HG03135 (cell line): ENCODE measurements around the gene SBNO2.
A peak's percentile ranks its signal among the peaks of the same experiment; 100 is the strongest.
"Not testable (repeated sequence)": the region's sequence is repeated elsewhere in the genome, so short reads cannot be mapped to it uniquely, and the experiment has no call there.

Experiments
- ATAC-seq: cut with Tn5 transposase; IDR thresholded peaks from one replicate; pipeline ENCODE4 v1.9.1; 2021; ENCODE audit warnings: mild to moderate bottlenecking, moderate library complexity; ENCODE audit not compliant: unreplicated experiment

SBNO2 gene

DNA sequence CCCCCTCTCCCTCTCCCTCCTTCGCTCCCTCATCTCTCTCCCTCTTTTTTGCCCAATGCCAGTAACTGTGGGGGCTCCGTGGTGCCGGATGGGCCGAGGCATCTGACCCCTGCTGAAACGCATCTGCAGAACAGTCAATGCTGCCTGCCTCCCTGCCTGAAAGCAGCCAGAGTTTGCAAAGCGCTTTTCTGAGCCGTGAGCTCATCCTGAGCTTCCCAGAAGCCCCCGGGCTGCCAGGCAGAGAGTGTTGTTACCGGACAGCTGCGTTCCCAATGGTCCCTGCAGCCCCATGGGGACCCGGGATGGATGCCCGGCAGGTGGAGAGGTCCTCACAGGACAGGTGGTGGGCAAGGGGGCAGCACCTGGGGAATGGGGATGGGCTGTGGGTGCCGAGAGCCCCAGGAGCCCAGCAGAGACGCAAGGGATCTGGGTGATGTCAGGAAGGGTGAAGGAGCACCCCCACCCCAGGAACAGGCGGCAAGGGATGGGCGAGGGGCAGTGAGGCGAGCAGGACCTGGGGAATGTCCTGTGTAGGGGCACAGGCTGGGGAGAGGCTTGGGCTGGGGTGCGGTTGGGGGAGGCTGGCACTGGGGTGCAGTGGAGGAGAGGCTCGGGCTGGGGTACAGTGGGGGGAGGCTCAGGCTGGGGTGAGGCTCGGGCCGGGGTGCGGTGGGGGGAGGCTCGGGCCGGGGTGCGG lies 37.3 kb downstream of the SBNO2 start:
- ATAC-seq = no peak

DNA sequence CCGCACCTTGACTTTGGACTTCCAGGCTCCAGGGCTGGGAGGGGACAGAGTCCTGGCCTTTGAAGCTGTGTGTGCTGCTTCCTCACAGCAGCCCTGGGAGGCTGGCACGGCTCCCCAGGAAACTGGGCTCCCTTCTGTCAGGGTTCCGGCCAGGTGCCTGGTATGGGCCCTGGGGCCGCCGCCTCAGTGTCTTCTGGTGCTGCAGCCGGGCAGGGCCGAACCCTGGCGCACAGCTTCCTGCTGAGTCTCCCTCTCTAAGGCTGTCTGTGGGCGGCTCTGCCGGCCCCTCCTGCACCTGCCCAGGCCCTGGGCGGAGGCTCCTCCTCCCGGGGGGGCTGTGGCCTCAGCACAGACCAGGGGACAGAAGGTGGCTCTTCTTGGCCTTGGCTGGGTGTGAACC lies 37.9 kb downstream of the SBNO2 start:
- ATAC-seq = no peak

DNA sequence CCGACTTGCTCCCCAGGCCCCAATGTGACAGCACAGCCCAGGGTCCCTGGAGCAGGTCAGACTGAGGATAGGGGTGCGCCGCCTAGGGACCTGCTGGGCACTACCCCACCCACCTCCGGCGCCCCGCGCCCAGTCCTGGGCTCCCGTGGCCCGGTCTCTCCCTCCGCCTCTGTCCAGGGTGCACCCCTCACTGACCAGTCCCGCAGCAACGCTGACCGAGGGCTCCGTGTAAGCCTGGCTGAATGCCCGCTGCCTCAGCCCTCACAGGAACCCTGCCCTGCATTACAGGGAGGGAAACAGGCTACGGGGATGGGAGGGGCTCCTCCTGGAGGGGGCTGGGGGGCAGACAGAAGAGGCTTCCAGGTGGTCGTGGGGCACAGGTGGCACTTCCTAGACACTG lies 38.6 kb downstream of the SBNO2 start:
- ATAC-seq = no peak

DNA sequence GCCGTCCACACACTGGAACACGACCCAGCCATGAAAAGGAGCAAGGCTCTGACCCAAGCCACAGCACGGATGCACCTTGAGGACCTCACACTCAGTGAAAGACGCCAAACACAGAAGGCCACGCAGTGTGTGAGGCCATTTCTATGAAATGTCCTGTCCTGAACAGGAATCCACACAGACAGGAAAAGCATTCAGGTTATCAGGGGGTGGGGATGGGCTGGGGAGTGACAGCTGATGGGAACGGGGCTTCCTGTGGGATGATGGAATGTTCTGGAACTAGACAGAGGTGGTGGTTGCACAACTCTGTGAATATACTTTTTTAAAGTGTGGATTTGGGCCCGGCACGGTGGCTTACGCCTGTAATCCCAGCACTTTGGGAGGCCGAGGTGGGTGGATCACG lies 39.6 kb downstream of the SBNO2 start:
- no peak for ATAC-seq

DNA sequence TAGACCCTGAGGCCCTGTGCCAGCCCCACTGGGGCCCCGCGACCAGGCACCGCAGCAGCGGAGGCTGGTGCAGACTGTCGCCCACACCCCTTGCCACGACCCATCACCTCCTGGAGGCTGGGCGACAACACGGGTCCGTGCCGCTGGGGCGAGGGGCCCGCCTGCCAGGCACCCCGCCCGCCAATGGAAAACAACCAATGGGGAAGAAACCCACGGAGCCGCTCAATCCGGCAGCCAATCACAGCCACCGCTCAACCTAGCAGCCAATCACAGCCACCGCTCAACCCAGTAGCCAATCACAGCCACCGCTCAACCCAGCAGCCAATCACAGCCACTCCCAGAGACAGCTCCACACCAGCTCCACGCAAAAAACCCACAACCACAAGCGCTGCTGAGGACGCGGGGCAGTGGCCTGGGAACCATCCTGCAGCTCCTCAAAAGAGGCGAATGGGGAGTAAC lies 40.6 kb downstream of the SBNO2 start:
- no peak for ATAC-seq

DNA sequence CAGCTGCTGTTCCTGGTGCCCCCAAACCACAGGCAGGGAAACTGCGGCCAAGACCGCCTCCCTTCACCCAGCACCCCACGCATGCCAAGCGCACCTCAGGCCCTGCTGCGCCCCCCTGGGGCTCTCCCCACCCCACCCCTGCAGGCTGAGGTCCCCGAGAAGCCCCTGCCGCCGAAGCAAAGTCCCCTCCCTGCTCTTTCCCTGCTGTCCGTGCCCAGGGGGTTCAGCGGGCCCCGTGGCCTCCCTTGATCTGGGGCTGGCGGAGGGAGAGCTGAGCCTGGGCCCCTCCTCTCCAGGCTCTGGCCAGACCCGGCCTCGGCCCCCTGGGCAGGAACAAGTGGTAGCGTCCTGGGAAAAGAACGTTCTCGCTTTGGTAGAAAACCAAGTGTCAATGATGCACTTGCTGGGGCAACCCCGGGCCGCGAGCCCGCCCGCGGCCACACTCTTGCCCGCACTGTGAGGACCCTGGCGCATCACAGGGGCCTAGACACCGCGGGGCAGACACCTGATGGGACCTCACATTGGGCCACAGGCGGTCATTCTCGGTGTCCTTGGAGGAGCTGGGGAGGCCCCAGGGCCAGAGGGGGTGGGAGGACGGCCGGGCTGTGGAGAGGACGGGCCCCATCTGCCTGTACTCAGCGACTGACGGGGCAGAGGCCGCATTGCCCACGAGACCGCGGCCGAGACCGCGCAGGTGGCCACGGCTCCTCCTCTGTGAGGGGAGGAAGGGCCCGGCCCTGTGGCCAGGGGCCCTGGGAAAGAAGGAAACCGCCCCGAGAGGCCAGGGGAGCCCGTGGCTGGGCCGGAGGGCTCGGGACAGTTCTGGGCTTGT lies 41.3 kb downstream of the SBNO2 start:
- ATAC-seq = no peak

DNA sequence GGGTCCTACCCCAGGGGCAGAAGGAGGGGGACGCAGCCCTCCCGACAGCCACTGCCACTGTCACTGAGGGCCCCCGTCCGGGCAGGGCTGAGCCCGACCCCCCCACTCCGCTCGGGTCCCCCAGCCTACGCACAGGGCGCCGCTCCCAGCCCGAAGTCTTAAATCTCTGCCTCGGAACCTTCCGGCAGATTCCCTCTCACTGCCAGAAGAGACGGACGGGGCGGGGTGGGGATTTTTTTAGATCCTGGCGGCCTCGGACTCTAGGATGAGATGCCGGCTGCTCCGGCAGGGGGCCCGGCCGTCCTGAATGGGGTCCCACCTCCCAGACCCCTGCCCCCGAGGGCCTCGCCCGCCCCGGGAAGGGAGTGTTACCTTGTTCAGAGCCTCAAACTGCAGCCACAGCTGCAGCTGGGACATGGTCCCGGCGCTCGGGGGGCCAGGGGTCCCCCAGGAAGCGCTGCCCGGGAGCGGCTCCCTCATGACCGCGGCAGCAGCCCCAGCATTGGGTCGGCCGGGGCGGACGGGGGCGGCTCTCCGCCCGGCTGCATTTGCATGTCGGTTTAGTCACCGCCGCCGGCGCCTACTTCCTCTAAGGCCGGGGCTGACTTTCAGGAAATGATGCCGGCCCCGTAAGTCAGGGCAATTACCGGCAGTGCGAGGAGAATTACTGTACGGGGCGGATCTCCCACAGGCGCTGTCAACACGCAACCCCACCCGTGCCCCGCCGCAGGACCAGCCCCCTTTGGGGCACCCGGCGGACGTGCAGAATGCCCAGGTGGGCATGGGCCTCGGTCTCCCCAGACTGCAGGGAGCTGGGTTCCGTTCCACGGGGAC lies 42.1 kb downstream of the SBNO2 start:
- peak; percentile 57 for ATAC-seq

DNA sequence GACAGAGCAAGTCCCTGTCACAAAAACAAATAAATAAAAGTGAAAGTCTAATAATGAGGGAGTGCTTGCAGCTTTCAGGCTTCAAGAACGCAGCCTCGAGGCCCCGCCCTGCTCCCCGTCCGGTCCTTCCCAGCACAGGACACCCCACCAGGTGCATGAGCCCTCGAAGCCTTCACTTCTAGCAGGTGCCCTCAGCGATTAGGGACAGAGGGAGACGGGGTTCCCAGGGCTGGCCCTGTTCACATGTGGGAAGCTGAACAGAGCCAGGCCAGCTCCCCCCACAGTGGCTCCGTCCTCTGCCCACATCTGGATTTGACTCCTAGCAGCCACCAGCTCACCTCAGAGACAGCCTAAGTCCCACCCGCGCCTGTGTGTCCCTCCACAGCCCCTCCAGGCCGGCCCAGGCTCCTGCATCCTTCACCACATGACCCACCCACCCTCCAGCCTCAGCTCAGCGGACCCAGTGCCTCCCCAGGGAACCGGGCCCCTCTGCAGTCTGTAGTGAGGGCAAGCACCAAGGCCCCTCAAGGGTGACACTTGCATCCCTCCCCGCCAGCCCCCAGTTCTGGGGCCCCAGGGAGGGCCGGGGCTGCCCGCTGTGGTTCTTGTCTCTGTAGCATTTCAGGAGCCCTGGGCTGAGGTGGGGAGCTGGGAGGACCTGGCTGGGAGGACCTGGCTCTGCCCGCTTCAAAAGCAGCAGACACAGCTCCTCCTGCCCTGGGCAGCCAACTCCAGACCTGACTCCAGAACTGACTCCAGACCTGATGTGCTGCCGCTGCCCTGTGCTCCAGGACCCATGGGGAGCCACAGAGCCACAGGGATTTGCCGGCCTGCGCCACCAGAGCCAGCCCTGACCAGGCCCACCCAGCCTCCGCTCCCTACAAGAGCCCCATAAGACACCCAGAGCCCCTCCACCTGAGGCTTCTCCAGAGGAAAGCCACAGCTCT lies 43.0 kb downstream of the SBNO2 start:
- no peak for ATAC-seq

DNA sequence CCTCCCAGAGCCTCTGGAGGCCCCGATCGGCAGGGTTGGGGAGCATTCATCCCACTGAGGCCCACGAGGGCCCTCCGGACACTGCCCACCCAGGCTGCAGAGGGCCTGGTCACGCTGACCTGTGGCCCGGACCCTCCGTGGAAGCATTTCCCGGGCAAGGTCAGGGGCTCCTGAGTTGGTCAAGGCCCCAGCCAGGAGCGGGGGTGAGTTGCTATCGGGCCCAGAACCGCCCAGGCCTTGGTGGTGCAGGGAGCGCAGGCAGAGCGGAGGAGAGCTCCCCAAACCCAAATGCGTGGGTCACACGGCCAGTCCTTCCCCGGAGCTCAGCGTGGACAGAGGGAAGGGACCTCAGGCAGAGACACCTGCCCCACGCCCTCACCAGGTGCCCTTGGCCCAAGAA lies 44.5 kb downstream of the SBNO2 start:
- no peak for ATAC-seq

DNA sequence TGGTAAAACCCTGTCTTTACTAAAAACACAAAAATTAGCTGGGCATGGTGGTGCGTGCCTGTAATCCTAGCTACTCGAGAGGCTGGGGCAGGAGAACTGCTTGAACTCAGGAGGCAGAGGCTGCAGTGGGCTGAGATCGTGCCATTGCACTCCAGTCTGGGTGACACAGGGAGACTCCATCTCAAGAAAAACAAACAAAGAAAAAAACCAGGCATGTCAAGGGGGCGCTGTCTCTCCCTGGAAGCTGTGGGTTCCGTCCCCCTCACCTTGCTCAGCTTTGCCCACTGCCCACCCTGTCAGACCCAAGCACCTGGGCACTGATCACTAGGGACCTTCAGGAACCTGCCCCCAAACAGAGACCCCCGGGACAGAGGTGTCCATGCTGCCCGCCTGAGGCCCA lies 45.0 kb downstream of the SBNO2 start:
- ATAC-seq = not testable (repeated sequence)

DNA sequence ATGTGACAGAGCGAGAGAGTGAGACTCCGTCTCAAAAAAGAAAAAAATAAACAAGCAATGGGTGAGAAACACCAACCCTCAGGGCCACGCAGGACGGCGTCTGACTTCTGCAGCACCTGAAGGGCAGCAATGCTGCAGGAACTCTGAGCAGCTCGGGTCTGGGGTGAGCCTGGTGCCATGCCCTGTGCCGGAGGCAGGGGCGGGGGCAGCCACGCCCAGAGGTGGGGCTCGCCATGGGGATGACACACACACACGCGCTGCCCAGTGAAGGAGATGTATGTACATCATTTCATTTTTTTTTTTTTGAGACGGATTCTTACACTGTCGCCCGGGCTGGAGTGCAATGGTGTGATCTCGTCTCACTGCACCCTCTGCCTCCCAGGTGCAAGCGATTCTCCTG lies 46.0 kb downstream of the SBNO2 start:
- ATAC-seq = no peak

DNA sequence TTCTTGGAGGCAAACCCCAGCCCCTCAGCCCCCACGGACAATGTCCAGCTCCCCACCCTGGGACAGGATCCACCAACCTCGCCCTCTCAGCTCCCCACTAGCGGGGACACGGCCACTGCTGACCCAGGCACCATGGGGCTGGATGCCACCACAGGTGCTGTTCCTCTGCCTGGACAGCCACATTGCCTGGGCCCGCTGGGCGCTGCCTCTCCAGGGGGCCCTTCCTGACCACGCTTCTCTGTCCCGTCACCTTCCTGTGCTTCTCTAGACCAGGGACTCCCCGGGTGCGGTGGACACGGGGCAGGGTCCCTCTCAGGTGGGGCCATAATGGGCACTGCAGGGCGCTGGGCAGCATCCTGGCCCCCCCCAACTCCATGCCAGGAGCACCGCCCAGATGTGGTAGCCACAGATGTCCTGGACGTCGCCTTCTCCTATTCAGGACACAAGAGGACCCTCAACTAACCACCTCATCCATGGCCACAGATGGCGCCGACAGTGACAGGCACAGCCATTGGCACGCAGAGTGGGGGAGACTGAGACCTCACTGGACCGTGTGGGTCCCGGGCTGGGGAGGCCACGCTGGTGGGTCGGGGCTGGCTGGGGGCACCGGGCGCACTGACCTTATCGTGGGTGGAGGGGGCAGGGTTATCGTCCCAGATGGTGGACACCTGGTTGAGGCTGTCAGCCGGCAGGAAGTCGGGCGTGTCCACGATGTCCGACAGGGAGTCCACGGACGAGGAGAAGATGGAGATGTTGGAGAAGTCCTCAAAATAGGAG lies 46.9 kb downstream of the SBNO2 start:
- ATAC-seq = no peak

DNA sequence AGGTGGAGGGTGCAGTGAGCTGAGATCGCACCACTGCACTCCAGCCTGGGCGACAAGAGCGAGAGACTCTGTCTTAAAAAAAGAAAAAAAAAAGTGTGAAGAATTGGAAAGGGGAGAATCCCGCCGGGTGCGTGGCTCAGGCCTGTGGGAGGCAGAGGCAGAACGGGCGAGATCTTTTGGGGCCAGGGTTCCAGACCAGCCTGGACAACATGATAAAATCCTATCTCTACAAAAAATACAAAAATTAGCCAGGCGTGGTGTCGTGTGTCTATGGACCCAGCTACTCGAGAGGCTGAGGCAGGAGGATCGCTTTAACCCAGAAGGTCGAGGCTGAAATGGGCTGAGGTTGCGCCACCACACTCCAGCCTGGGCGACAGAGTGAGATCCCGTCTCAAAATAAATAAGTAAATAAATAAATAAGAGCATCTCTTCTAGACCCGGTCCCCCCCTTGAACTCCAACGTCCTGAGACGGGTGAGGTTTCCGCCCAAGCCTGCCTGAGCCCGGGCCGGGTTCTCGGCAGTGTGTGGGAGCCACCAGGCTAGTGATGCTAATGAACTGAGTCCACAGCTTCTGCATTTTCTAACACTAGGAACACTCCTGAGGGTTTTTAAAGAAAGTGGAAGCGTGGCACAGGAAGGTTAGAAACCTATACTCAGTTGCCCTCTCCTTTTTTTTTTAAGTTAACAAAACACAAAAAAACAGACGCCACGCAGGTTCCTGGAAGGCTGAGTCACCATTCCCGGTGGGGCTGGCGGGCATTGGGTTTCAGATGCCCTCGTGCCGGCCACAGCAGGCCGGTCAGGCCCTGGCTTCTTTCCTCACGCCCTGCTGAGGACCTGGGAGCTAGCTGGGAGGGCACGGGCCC lies 48.2 kb downstream of the SBNO2 start:
- ATAC-seq = no peak

DNA sequence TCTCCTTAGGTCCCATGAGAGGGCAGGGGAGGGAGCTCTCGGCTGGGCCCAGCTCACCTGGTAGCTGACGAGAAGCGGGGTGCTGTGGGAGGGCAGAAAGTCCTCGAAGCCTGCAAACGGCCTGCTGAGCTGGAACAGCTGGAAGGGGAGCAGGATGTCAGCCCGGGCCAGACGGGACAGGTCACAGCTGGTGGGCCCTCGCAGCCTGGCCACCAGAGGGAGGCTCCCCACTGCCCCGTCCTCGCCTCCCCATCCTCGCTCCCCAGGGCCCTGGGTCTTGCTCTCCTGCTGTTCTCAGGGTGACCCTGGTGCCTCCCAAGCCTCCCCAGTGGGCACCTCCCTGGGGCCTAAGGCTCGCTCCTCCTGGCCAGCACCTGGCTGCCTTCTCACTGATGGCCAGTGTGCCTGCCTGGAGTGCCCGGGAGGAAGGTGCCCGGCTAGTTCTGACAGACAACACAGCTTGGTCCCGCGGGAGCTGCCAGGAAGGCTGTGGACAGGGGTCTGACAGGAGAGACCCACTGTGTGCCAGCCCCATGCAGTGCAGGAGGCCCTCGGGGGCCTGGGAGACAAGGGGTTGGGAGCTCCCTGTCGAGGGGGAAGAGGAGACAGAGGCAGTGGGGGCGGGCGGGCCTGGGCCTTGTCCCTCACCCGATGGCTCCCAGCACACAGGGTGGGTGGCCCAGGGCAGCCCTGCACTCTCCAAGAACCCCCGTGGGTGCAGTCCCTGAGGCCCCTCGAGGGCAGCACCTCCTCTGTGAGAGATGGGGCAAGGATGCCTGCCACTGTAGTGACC lies 50.0 kb downstream of the SBNO2 start:
- ATAC-seq = no peak

DNA sequence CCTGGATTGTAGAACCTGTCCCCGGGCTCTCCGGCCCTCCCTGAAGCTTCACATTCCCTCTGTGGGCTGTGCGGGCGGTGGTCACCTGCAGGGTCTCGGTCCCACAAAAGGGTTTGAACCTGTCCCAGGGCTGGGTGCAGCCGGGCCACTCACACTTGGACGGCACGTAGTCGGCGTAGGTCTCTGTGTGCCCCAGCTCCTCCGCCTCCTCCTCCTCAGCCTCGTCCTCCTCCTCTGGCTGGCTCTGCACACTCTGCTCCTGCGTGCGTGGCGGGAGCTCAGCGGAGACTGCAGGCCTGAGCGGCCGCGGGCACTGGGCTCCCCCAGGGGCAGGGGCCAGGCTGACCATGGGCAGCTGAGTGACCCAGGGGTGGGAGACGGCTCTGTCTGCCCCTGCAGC lies 50.7 kb downstream of the SBNO2 start:
- no peak for ATAC-seq

DNA sequence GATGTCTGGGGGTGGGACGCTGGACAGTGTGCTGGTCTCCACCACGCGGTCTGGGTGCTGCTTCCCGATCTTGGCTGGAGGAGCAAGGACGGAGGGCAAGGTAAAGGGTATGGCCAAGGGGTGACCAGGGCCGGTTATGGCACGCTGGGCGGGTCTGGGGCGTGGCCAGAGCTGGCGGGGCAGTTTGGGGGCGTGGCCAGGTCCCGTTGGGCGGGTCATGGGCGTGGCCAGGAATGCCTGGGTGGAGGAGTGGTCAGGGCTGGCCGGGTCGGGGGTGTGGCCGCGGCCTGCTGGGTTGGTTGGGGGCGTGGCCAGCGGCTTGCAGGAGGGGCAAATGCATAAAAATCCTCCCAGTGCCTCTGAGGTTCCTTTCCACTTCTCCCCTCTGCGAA lies 51.1 kb downstream of the SBNO2 start:
- no peak for ATAC-seq

DNA sequence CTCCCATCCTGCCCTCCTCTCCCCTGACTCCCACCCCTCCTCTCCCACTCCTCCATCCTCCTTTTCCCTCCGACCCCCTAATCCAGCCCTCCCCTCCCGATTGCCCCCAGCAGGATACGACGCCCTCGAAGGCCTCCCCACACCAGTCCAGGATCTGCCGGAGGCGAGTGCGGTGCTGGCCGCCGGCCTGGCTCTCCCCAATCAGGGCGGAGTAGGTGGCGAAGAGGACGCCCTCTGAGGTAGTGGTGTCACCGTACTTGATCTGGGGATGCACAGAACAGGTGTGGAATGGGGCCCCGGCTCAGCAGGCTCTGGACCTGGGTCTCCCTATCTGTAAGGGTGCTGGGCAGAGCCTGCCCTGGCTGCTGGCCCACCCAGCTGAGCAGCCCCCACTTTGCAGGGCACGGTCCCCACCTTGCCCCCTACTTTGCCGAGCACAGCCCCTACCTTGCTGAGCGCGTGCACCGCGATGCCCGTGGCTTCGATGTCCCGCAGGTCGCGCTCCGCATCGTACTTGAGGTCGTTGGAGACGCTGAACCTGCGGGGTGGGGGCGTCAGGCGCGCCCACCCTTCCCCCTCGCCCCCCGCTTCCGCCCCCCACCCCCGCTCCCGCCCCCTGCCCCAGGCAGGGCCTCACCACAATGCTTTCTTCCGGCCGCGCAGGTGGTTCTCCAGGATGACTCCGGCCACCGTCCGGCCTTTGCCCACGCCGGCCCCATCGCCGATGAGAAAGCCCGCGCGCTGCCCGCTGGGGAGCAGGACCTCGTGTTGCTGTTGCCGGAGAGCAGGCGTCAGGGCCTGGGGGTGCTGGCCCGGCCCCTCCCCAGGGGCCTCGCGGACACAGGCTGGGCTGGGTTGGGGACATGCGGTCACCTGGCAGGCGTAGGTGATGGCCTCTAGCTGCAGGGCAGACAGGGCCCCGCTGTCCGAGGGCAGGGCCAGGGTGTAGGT lies 51.8 kb downstream of the SBNO2 start:
- no peak for ATAC-seq
